Erythroblast (primary cell): ENCODE results near the gene SCIN.
"Not testable (repeated sequence)": the region's sequence is repeated elsewhere in the genome, so short reads cannot be mapped to it uniquely, and the experiment has no call there.

Experiments
- DNase-seq, 2 experiments: peaks; one replicate each; lab custom pipeline; 2025; lab: John Stamatoyannopoulos, UW
- GATA1 ChIP-seq: IDR thresholded peaks from 2 replicates; pipeline ENCODE4 v1.6.1; 2011; ENCODE audit warnings: low read depth, mild to moderate bottlenecking, control low read depth, low read length, moderate library complexity
- POLR2A ChIP-seq: IDR thresholded peaks from 2 replicates; pipeline ENCODE4 v1.6.1; 2011; ENCODE audit warnings: mild to moderate bottlenecking, low read length

The SCIN gene

GRCh38 chr7:12689451-12689850 lies 118.9 kb downstream of the SCIN start:
- no peak for DNase-seq
- TF ChIP-seq POLR2A (no peak), GATA1 (no peak)

- peak; percentile 33 to 61 for DNase-seq
- no peak for TF ChIP-seq GATA1
- no peak for TF ChIP-seq POLR2A
These were observed 119.7 kb downstream of the SCIN start for GRCh38 chr7:12690041-12690878.

- DNase-seq = not testable (repeated sequence)
These were observed 120.9 kb downstream of the SCIN start for GRCh38 chr7:12691388-12691787.

GRCh38 chr7:12692035-12692434 lies 121.5 kb downstream of the SCIN start:
- DNase-seq = no peak
- peak; percentile 60 for TF ChIP-seq POLR2A
- no peak for TF ChIP-seq GATA1

GRCh38 chr7:12692479-12693259 lies 122.1 kb downstream of the SCIN start:
- DNase-seq = peak; percentile 41 to 51
- TF ChIP-seq GATA1 (no peak), POLR2A (peak; percentile 70)

GRCh38 chr7:12694817-12695216 lies 124.3 kb downstream of the SCIN start:
- TF ChIP-seq POLR2A = no peak
- DNase-seq = no peak

GRCh38 chr7:12695965-12696364 lies 125.4 kb downstream of the SCIN start:
- DNase-seq = no peak
- no peak for TF ChIP-seq POLR2A
- no peak for TF ChIP-seq GATA1

- no peak for DNase-seq
- no peak for TF ChIP-seq POLR2A
- no peak for TF ChIP-seq GATA1
These were observed 128.8 kb downstream of the SCIN start for GRCh38 chr7:12699299-12699698.

GRCh38 chr7:12701433-12701832 lies 130.9 kb downstream of the SCIN start:
- DNase-seq = peak; percentile 50
- TF ChIP-seq GATA1 (no peak), POLR2A (no peak)

- DNase-seq = no peak
- TF ChIP-seq POLR2A (no peak), GATA1 (no peak)
These were observed 133.4 kb downstream of the SCIN start for GRCh38 chr7:12703881-12704280.

- TF ChIP-seq POLR2A (no peak), GATA1 (no peak)
- no peak for DNase-seq
These were observed 135.4 kb downstream of the SCIN start for GRCh38 chr7:12705878-12706277.

GRCh38 chr7:12706900-12707536 lies 136.5 kb downstream of the SCIN start:
- no peak for TF ChIP-seq POLR2A
- TF ChIP-seq GATA1 = no peak
- DNase-seq = no peak

GRCh38 chr7:12708314-12708713 lies 137.8 kb downstream of the SCIN start:
- no peak for DNase-seq
- no peak for TF ChIP-seq POLR2A
- no peak for TF ChIP-seq GATA1
